Measurements from ENCODE around the gene VPS37D. TPM values are rescaled to one million over a fixed set of nuclear protein-coding genes. Genes with fewer than 3 reads are reported as not detected.
A peak's percentile ranks its signal among the peaks of the same experiment; 100 is the strongest.

Gene VPS37D
- polyA plus RNA-seq, 1 of the 3 experiments (the other 2 are of a cell fraction), result 7.4 TPM

GRCh38 chr7:73649576-73649975 lies 18.1 kb upstream of the VPS37D start:
- Histone ChIP-seq H2AFZ (ENCODE audit: low read depth) (no peak overlapping the region), H3K4me1 (ENCODE audit: control insufficient read depth in 1 of 2, insufficient read depth in 2 of 2, low read depth in 1 of 2, low read length in 1 of 2) (peaks cover 0 to 2% of the 10 kb centered on the region in 2 experiments; a peak in 1 of 4 replicates), H3K4me3 (ENCODE audit: low read depth in 2 of 2, low read length in 1 of 2) (no peak overlapping the region), H3K27ac (ENCODE audit: low read depth in 2 of 2, low read length in 1 of 2) (no peak overlapping the region), H3K9me2 (no peaks in the 10 kb centered on the region), H3F3A (replicated peaks; ENCODE audit: insufficient read depth) (peaks cover 13% of the 10 kb centered on the region), H3K36me3 (replicated peaks in 1 of 2; ENCODE audit: control insufficient read depth in 1 of 2, insufficient read depth in 2 of 2, low read length in 1 of 2) (no peaks in the 10 kb centered on the region), H3K27me3 (ENCODE audit: insufficient read depth) (peaks cover 87% of the 10 kb centered on the region), H4K20me1 (ENCODE audit: insufficient read depth) (no peaks in the 10 kb centered on the region), H3K4me2 (no peak overlapping the region), H3K9ac (no peak overlapping the region), H3K79me2 (ENCODE audit: insufficient read depth) (no peaks in the 10 kb centered on the region), H3K9me3 (no peaks in the 10 kb centered on the region)
- WGBS (ENCODE audit: low lambda C conversion rate), result 50% methylated on average over 9 of the region's 9 CpGs
- ChIA-PET POLR2A (no interaction called here), CTCF (interaction anchor here (1.2 to 1.5 kb wide), 2 partner anchors 43 to 53 kb away, joined by 3 to 6 read pairs; no protein-coding TSS in a partner anchor)
- TF ChIP-seq FOXJ3 (CRISPR knock-in tag; IDR thresholded peaks at IDR 0.05), result no peak
- TF ChIP-seq REST (IDR thresholded peaks at IDR 0.05; ENCODE audit: low read depth, low read length), result no peak
- no peak for TF ChIP-seq EP300 (IDR thresholded peaks at IDR 0.05; ENCODE audit: borderline replicate concordance in 1 of 2, low read depth in 1 of 2, low read length in 1 of 2)
- no peak for TF ChIP-seq POLR2AphosphoS5 (IDR thresholded peaks at IDR 0.05; ENCODE audit: low read depth, low read length)
- TF ChIP-seq CTCF (IDR thresholded peaks at IDR 0.05), result no peak
- no peak for TF ChIP-seq RFX5 (IDR thresholded peaks at IDR 0.05; ENCODE audit: low read length)
- TF ChIP-seq FOXM1 (IDR thresholded peaks at IDR 0.05; ENCODE audit: low read depth), result no peak
- TF ChIP-seq, protein P1, sequence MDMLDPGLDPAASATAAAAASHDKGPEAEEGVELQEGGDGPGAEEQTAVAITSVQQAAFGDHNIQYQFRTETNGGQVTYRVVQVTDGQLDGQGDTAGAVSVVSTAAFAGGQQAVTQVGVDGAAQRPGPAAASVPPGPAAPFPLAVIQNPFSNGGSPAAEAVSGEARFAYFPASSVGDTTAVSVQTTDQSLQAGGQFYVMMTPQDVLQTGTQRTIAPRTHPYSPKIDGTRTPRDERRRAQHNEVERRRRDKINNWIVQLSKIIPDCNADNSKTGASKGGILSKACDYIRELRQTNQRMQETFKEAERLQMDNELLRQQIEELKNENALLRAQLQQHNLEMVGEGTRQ (IDR thresholded peaks at IDR 0.05; ENCODE audit: borderline replicate concordance, low read depth, low read length), result no peak
- DNase-seq, result no peak

- H3K4me2 ChIP-seq, result no peak overlapping the region
- H2AFZ ChIP-seq (ENCODE audit: low read depth), result no peak overlapping the region
- no peaks in the 10 kb centered on the region for H3K79me2 ChIP-seq (ENCODE audit: insufficient read depth)
- H4K20me1 ChIP-seq (ENCODE audit: insufficient read depth), result no peaks in the 10 kb centered on the region
- H3K4me1 ChIP-seq (ENCODE audit: control insufficient read depth in 1 of 2, insufficient read depth in 2 of 2, low read depth in 1 of 2, low read length in 1 of 2), result peaks cover 0 to 2% of the 10 kb centered on the region in 2 experiments; a peak in 1 of 4 replicates
- no peak overlapping the region for H3K9ac ChIP-seq
- H3K27ac ChIP-seq (ENCODE audit: low read depth in 2 of 2, low read length in 1 of 2), result no peak overlapping the region
- WGBS (ENCODE audit: low lambda C conversion rate), result 38% methylated on average over 5 of the region's 5 CpGs
- H3K9me3 ChIP-seq, result no peaks in the 10 kb centered on the region
- H3K27me3 ChIP-seq (ENCODE audit: insufficient read depth), result peaks cover 77% of the 10 kb centered on the region
- no peak for DNase-seq
- no peak overlapping the region for H3K4me3 ChIP-seq (ENCODE audit: low read depth in 2 of 2, low read length in 1 of 2)
- H3K9me2 ChIP-seq, result no peaks in the 10 kb centered on the region
- POLR2A ChIA-PET, result no interaction called here
- no peaks in the 10 kb centered on the region for H3K36me3 ChIP-seq (replicated peaks in 1 of 2; ENCODE audit: control insufficient read depth in 1 of 2, insufficient read depth in 2 of 2, low read length in 1 of 2)
- peaks cover 13% of the 10 kb centered on the region for H3F3A ChIP-seq (replicated peaks; ENCODE audit: insufficient read depth)
- TF ChIP-seq, protein P2, sequence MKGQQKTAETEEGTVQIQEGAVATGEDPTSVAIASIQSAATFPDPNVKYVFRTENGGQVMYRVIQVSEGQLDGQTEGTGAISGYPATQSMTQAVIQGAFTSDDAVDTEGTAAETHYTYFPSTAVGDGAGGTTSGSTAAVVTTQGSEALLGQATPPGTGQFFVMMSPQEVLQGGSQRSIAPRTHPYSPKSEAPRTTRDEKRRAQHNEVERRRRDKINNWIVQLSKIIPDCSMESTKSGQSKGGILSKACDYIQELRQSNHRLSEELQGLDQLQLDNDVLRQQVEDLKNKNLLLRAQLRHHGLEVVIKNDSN (IDR thresholded peaks at IDR 0.05; ENCODE audit: borderline replicate concordance, low read depth), result peak; percentile 30; the same call in 1 of the 2 replicates
- no peak for TF ChIP-seq MXI1 (IDR thresholded peaks at IDR 0.05; ENCODE audit: low read depth, low read length)
- CTCF ChIA-PET, result interaction anchor here (0.6 to 1.5 kb wide), 3 partner anchors 37 to 52 kb away, joined by 3 to 6 read pairs (median 3); no protein-coding TSS in a partner anchor
These were observed 17.1 kb upstream of the VPS37D start for GRCh38 chr7:73650524-73650923.

All from SK-N-SH (cell line).